ENCODE measurements around the gene ZIC4. TPM values are rescaled to one million over a fixed set of nuclear protein-coding genes. Genes with fewer than 3 reads are reported as not detected.

Gene ZIC4
- total RNA-seq, 1 donor from 2014 or later, result 40.2 TPM

DNA sequence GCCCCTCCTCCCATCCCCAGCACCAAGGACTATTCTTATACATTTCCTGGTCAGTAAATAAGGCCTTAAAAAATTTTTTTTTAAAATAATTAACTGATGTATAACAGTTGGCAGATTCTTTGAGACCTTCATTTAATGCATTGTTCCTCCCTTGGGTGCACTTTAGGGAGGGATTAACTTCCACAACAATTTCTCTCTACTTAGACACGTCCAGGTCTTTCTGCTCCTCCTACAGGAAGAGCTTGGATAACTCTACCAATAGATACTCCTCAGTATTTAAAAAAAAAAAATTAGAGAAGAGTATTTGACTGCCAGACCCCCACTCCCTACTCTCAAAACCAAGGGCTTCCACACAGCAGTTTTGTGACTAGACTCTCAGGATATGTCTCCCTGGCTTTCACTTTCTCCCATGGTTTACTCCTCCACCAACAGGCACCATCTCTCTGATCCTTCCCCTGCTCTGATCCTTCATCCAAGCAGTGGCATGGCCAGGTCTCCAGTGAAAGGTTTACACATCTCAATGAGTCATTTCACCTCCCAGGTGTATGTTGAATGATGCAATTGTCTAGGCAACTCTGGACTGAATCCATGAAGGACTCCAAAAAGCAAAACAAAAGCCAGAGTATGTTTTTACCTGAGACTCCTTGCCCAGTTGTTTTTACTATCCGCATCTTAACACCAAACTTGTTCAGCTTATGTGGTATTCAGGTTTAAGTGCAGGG lies 7.4 kb downstream of the ZIC4 start:
- no peak for DNase-seq (ENCODE audit: extremely low spot score, unreplicated experiment)
- Mint-ChIP-seq H3K27me3 (peaks cover 97% of the 10 kb centered on the region), H3K9me3 (no peaks in the 10 kb centered on the region), H3K27ac (no peak overlapping the region), H3K36me3 (peaks cover 24% of the 10 kb centered on the region), H3K4me3 (peak overlapping the region; percentile 88), H3K4me1 (ENCODE audit: unreplicated experiment) (peaks cover 28% of the 10 kb centered on the region)
- TF ChIP-seq, protein P1, sequence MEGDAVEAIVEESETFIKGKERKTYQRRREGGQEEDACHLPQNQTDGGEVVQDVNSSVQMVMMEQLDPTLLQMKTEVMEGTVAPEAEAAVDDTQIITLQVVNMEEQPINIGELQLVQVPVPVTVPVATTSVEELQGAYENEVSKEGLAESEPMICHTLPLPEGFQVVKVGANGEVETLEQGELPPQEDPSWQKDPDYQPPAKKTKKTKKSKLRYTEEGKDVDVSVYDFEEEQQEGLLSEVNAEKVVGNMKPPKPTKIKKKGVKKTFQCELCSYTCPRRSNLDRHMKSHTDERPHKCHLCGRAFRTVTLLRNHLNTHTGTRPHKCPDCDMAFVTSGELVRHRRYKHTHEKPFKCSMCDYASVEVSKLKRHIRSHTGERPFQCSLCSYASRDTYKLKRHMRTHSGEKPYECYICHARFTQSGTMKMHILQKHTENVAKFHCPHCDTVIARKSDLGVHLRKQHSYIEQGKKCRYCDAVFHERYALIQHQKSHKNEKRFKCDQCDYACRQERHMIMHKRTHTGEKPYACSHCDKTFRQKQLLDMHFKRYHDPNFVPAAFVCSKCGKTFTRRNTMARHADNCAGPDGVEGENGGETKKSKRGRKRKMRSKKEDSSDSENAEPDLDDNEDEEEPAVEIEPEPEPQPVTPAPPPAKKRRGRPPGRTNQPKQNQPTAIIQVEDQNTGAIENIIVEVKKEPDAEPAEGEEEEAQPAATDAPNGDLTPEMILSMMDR (conservative IDR thresholded peaks at IDR 0.05), result no peak

DNA sequence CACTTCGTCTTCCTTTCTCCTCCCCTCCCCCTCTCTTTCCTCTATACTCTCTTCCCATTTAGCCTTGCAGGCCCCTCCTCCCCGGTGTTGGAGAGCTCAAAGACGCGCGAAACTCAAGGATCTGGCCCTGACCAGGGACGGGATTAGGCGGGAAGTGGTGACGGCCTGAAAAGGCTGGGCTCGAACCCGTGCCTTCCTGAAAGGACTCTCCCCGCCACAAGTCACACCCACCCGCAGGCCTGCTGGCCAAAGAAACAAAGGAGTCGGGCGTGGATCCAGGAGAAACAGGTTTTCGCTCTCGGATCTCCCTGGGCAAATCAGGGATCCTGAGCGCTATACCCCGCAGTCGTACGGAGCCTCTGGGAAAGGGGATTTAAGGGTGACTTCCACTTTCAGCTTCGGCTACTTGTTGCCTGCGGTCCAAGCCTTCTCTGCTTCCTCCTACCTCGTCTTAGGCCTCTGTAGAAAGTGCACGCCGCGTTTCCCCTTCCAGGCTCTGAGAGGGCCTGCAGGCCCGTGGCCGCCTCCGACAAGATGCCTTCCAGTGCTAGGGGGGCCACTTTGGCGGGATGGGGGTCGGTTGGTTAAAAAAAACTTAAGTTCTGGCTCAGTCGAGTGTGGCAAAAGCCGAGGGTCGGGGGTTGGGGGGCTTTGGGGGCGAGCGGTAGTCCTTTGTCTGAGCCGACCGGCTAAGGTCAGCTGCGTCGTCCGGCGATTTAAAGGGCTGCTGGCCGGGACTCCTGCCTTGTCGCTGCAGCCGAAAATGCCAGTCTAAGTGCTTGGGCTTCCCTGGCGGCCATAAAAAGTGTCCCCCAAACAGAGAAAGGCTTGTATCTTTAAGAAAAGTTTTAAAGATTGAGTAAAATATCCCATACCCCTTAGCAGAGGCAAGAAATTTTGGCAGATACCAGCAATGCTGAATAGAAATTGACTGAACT lies 8.2 kb downstream of the ZIC4 start:
- H3K4me1 Mint-ChIP-seq (ENCODE audit: unreplicated experiment), result peaks cover 24% of the 10 kb centered on the region
- H3K36me3 Mint-ChIP-seq, result peaks cover 21% of the 10 kb centered on the region
- TF ChIP-seq, protein P1 (conservative IDR thresholded peaks at IDR 0.05), result no peak
- H3K27me3 Mint-ChIP-seq, result peaks cover 96% of the 10 kb centered on the region
- H3K9me3 Mint-ChIP-seq, result no peaks in the 10 kb centered on the region
- peak overlapping the region; percentile 86 for H3K27ac Mint-ChIP-seq
- peak overlapping the region; percentile 88 for H3K4me3 Mint-ChIP-seq
- no peak for DNase-seq (ENCODE audit: extremely low spot score, unreplicated experiment)

GRCh38 chr3:147397155-147397874 lies 9.0 kb downstream of the ZIC4 start:
- no peak for DNase-seq (ENCODE audit: extremely low spot score, unreplicated experiment)
- H3K27me3 Mint-ChIP-seq, result peaks cover 96% of the 10 kb centered on the region
- peaks cover 21% of the 10 kb centered on the region for H3K36me3 Mint-ChIP-seq
- peaks cover 28% of the 10 kb centered on the region for H3K4me1 Mint-ChIP-seq (ENCODE audit: unreplicated experiment)
- H3K4me3 Mint-ChIP-seq, result peak overlapping the region; percentile 88
- TF ChIP-seq, protein P1 (conservative IDR thresholded peaks at IDR 0.05), result peak; percentile 50
- peak overlapping the region; percentile 86 for H3K27ac Mint-ChIP-seq
- no peaks in the 10 kb centered on the region for H3K9me3 Mint-ChIP-seq

GRCh38 chr3:147396712-147397046 lies 9.7 kb downstream of the ZIC4 start:
- Mint-ChIP-seq H3K36me3 (peaks cover 21% of the 10 kb centered on the region), H3K9me3 (no peaks in the 10 kb centered on the region), H3K27ac (peak overlapping the region; percentile 86), H3K4me3 (peak overlapping the region; percentile 88), H3K4me1 (ENCODE audit: unreplicated experiment) (peaks cover 28% of the 10 kb centered on the region), H3K27me3 (peaks cover 96% of the 10 kb centered on the region)
- TF ChIP-seq, protein P1 (conservative IDR thresholded peaks at IDR 0.05), result no peak
- DNase-seq (ENCODE audit: extremely low spot score, unreplicated experiment), result no peak

GRCh38 chr3:147395899-147396711 lies 10.2 kb downstream of the ZIC4 start:
- TF ChIP-seq, protein P1 (conservative IDR thresholded peaks at IDR 0.05), result peak; percentile 17
- Mint-ChIP-seq H3K27ac (peak overlapping the region; percentile 86), H3K36me3 (peaks cover 20% of the 10 kb centered on the region), H3K4me3 (peak overlapping the region; percentile 89), H3K27me3 (peaks cover 96% of the 10 kb centered on the region), H3K4me1 (ENCODE audit: unreplicated experiment) (peaks cover 34% of the 10 kb centered on the region), H3K9me3 (no peaks in the 10 kb centered on the region)
- no peak for DNase-seq (ENCODE audit: extremely low spot score, unreplicated experiment)
